ENCODE results near the gene CEACAM19.

GRCh38 chr19:44731081-44731480 lies 59.8 kb downstream of the CEACAM19 start:
- TF ChIP-seq NR2C2 (CRISPR knock-in tag; IDR thresholded peaks at IDR 0.05; ENCODE audit: borderline replicate concordance) (no peak), HDAC2 (CRISPR knock-in tag; IDR thresholded peaks at IDR 0.05) (no peak), ZNF121 (CRISPR knock-in tag; IDR thresholded peaks at IDR 0.05) (no peak), YY1 (IDR thresholded peaks at IDR 0.05; ENCODE audit: insufficient read depth, insufficient replicate concordance, low read depth, low read length) (no peak), CBFB (CRISPR knock-in tag; IDR thresholded peaks at IDR 0.05) (no peak), ZHX1 (CRISPR knock-in tag; IDR thresholded peaks at IDR 0.05; ENCODE audit: low read depth) (no peak), ZNF414 (CRISPR knock-in tag; IDR thresholded peaks at IDR 0.05) (no peak), ZBTB46 (CRISPR knock-in tag; IDR thresholded peaks at IDR 0.05; ENCODE audit: borderline replicate concordance) (no peak)
